Stimulated activated CD8-positive, alpha-beta memory T cell treated with anti-CD3 and anti-CD28 coated beads, Interleukin-15, amount 100 ng/mL, for 4 hours (primary cell): ENCODE measurements around the gene NCK1.
"Not testable (repeated sequence)": the region's sequence is repeated elsewhere in the genome, so short reads cannot be mapped to it uniquely, and the experiment has no call there.

Experiments
- DNase-seq, 2 donors: peaks; one replicate each; pipeline ENCODE4 v3.0.0-alpha.2; 2020; ENCODE audit warnings: low read depth in 2 of 2

Gene NCK1

DNA sequence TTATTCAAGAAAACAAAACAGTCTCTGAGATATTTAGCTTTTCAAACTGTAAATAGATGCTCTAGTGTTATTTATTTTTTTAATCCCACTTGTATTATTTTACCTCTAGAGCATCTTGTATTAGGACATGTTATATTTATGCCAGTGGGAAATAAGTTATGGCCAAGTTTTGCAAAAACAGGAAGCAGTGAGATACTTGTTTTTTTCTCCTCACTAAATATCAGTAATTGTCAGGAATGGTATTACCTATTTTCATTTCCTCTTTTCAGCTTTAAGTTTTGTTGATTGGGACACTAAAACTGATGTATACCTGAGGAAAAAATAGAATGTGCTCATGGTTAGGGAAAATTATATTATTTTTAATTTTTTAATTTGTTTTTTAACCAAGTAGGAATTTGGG, 87.1 kb downstream of the NCK1 start:
- DNase-seq: no peak

DNA sequence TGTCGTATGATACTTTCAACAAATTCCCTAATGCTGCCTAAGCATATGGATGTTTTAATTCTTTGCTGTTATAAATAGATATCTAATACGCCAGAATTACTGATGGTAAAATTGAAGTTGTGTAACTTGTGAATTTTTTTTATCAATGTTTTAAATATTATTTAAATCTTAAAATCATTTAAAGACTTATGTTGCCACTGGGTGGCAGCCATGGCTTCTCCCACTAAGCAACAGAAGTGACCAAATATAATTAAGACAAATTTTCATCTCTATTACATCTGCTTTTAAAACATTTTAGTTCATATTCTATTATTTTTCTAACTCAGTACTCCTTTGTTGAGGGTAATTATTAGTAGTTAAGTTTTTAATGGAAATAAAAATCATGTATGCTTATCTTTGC, 87.7 kb downstream of the NCK1 start:
- no peak for DNase-seq

DNA sequence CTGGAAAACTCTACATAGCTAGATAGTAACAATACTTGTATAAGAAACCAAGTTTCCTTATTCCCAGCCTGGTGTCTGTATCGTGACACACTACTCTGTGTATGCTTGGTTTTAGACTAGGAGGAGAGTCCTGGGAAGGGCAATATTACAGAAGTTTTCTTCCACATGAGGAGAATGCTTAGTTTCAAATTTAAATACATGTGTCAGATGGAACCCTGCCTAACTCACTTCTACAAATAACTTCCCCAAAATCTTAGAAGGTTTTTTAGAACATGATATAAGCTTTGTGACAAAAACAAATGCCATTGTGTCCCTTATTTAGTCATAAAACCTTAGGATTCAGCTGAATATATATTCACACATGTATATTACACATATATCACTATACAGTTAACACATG, 88.6 kb downstream of the NCK1 start:
- DNase-seq: no peak

DNA sequence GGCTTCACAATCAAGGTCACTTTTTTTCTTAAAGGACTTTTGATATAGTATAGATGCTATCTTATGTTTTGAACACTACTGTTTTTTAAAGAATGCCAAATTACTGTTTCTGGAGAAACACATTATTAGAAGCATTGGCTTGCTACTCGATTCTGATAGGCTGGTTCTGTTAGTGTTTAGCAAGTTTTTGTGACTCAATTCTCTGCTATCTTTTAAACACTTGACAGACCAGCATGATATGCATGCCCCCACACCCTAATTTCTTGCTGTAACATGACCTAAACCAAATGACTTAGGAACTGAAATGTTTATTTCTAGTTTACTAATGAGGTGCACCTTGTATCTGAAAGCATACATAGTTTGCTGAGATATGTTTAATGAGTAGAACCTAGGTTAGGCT, 90.3 kb downstream of the NCK1 start:
- no peak for DNase-seq

DNA sequence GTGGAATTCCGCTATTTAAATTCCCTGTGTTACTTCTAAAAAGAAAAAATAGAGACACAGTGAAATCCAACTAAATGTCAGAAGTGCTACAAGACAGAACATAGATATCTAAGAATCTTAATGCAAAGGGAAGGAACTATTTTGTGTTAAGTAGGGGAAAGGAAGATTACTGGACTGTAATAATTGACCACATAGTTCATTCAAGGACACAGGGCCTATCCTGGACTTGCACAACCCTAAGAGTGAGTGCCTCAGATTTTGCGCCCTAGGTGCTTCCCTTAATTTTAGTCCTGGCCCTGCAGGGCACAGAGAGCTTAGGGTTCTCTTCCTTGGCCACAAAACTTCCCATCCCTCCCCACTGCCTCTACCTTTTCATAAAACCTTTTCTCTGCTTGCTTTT, 92.2 kb downstream of the NCK1 start:
- DNase-seq: no peak

DNA sequence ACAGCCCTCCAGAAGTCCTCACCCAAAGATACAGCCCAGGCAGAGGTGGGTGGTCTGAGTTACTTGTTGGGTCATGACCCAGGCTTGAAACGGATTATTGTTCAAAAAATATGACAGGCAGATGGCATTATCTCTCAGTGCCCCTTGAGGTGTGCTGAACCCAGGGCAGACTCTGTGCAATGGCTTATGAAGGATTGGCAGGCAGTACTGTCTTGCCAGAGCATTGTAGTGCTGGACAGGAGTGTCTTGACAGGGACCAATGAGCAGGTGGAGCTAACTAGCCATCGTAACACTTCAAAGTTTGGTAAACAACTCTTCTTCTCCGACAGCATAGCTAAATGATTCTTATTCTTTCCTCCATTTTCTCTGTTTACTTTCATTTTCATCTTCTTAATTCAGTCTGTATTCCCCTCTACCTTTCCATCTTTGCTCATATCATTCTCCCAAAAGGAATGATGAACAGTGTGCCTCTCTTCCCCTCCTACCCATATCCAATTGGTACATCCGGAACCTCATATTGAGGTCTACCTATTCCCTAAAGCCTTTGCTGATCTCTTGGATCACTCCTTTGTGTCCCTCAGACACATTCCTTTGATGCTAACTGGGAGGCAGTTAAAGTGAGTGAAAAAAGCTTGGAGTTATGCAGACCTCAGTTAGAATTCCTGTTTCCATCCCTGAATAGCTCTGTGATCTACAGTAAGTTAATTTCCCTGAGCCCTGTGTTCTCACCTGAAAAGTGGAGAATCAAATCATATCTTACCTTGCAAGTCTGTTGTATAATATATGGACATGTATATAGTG, 93.2 kb downstream of the NCK1 start:
- DNase-seq: no peak

DNA sequence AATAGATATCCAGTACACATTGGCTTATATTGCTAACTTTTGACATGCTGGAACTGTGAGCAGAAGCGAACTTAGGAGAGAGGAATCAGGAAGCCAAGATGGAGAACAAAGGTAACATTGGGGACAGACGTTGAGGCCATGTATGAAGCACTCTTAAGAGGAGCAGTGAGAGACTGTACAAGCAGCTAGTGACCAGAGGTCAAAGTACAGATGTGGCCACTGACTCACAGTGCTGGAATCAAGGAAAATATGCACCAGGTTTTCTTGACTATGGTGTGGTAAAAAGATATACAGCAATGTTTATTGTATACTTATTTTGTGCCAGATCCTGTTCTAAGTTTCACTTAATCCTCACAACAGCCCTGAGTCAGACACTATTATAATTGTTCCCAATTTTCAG, 93.8 kb downstream of the NCK1 start:
- DNase-seq: no peak

DNA sequence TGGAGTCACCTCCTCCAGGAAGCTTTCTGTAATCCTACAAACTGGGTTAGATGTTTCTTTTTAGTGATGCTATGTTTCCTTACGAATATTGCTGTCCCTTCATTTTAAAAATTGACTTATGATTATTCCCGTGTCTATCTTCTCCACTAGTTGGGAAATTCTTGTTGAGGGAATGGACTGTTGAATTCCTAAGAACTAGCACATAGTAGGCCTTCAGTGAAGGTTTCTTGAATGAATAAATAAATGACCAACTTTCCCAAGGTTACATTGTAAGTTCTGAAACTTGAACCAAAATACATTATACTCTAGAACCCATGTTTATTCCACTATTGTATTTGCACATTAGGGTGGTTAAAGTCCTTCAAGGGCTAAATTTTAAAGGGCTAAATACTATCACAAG, 95.0 kb downstream of the NCK1 start:
- DNase-seq: no peak

DNA sequence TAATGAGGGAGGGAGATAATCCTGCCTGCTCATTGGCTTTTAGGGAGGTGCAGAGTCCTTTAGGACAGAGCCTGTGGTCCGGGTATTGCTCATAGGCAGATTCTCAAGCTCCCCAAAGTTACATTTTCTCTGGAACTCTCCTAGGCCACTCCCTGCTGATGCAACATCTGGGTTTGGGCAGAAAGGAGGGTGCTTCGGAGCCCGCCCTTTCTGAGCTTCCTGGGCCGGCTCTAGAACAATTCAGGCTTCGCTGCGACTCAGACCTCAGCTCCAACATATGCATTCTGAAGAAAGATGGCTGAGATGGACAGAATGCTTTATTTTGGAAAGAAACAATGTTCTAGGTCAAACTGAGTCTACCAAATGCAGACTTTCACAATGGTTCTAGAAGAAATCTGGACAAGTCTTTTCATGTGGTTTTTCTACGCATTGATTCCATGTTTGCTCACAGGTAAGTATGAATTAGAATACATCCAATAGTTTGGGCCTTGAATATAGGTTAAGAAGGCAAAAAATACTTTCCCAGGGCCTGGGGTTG, 95.8 kb downstream of the NCK1 start, which contains the start of gene IL20RB:
IL20RB (plus strand) TSS at position 233 of the 538 bp plus-strand sequence; CDS start at position 364, 131 bp downstream.
- no peak for DNase-seq

DNA sequence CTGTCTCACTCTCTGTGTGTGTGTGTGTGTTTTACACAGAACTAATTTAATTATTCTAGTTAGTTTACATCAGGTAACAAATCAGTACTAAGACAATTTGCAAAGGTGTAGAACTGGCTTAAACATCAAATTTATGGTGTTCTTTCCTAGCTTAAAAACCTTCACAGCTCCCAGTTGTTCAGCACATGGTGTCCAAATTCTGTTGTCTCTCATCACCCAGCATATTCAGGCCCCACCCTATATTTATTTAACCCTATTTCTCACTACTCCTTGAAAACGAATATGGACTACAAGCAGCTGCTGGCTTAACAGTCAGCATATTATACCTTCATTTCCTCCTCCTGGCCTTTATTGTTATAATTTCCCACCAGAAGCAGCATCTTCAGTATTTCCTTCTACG, 96.9 kb downstream of the NCK1 start:
- no peak for DNase-seq

DNA sequence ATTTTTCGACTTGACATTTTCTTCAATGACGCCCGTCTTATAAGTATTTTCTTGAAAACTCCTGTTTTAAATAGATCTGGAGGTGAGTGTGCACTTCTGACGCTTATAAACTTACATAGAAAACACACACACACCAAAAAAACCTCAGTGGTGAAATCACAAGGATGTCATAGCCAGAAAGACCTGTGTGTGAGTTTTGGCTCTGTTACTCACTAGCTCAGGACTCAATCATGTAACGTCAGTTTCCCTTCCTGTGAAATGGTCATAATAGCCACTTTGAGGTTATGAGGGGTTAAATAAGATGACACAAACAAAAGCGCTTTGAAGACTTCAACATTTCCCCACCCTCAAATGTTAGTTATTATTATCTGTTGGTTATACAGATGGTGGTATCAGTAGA, 97.6 kb downstream of the NCK1 start:
- DNase-seq: no peak

DNA sequence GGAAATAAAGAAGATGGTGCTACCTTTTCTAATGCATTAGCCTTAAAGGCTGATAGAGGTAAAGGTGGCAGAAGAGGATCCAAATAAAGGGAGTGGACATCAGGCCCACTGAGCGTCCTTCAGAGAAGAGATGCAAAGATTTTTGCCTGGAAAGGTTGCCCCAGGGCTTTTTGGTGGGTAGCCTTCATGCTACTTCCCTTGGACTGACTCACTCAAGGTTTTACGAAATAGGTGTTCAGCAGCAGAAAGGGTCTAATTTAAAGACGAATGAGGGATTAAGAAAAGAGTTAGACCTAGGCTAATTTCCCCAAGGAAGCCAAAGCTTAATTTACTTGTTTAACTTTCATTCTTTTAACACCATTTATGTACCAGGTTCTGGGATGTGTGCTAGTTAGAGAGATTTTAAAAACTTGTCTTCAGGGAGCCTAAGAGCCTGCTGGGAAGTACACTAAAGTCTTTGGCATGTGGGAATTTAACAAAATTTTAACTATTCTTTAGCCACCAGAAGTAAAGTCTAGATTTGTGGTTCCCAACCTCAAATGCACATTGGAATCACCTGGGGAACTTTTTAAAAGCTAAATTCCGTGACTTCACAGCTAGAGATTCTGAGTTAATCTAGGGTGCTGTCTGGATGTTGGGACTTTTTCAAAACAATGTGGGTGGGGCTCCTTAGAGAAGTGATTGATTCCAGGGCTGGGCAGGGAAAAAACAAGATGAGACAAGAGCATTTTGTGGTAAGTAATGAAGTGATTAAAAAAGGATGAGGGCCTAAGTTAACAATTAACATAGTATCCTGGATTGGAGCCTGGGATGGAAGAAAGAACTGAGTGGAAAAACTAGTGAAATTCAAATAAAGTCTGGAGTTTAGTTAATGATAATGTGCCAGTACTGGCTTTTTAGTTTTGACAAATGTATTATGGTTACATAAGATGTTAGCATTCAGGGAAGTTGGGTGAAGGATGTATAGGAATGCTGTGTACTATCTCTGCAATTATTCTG, 99.1 kb downstream of the NCK1 start:
- no peak for DNase-seq

DNA sequence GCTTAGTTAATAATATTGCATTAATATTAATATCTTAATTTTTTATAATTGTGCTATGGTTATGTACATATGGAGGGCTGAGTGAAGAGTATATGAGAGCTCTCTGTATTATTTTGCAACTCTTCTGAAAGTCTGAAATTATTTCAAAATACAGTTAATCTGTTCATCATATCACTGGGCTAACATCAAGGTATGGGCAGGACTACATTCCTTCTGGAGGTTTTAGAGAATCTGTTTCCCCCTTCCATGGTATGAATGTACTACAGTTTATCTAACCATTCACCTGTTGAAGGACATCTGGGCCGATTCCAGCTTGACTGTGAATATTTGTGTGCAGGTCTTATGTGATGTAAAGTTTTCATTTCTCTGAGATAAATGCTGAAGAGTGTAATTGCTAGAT, 100.9 kb downstream of the NCK1 start:
- no peak for DNase-seq

DNA sequence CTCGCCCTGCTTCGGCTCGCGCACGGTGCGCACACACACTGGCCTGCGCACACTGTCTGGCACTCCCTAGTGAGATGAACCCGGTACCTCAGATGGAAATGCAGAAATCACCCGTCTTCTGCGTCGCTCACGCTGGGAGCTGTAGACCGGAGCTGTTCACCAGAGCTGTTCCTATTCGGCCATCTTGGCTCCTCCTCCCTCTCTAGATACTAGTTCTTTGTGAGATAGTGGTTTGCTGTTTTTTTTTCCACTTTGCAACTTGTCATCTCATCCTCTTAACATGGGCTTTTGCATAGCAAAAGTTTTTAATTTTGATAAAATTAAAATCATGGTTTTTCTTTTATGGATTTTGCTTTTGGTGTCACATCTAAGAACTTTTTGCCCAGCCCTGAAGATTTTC, 107.5 kb downstream of the NCK1 start:
- not testable (repeated sequence) for DNase-seq

DNA sequence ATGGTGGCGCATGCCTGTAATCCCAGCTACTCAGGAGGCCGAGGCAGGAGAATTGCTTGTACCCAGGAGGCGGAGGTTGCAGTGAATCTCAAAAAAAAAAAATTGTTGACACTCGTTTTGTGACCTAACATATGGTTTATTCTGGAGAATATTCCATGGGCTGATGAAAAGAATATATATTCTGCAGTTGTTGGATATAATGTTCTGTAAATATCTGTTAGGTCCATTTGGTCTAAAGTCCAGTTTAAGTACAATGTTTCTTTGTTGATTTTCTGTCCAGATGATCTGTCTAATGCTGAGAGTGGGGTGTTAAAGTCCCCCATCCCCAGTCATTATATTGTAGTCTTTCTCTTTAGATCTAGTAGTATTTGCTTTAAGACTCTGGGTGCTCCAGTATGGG, 111.3 kb downstream of the NCK1 start:
- DNase-seq: no peak

DNA sequence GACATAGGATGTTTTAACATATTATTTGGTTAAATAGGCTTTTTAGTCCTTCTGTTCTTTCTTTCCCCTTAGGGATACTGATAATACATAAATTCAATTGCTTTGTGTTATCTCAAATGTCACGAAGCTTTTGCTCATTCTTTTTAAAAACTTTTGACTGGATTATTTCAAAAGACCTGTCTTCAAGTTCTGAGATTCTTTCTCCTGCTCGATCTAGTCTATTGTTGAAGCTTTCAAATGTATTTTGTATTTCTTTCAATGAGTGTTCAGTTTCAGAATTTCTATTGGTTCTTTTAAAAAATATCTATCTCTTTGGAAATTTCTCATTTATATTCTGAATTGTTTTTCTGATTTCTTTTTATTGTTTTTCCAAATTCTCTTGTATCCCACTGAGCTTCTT, 112.7 kb downstream of the NCK1 start:
- DNase-seq: no peak

DNA sequence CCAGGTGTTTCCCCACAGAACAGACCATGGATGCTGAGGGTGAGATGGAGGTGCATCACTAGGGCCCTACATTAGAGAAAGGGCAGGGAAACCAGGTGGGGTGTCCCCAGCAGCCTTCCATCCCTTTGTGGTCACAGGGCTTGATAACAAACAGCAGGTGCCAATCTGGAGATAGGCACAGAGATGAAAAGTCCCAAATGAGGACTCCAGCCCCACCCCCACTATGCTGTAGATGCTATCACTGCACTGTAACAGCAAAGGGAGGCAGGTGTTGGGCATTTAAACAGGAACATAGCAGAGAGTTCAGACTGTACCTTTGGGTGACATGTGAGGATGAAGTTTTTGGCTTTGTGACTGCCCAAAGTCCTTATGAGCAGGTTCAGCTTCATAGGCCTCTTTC, 117.2 kb downstream of the NCK1 start:
- DNase-seq: no peak

DNA sequence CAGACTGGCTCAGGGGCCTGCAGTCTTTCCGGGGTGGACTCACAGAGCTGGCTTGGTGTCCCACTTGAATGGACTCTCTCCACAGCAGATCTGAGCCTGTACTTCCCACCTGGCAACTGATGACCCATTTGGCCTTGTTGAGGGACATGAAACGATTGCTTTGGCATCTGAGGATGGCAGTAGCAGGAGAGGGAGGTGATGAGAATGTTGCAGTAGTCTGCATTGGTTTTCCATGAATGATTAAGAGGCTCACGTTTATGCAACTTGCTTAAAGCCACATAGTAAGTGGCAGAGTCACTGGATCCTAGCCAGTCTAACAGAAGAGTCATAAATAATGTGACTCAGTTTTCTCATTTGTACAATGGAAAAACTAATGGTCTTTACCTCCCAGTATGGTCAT, 117.7 kb downstream of the NCK1 start:
- no peak for DNase-seq

DNA sequence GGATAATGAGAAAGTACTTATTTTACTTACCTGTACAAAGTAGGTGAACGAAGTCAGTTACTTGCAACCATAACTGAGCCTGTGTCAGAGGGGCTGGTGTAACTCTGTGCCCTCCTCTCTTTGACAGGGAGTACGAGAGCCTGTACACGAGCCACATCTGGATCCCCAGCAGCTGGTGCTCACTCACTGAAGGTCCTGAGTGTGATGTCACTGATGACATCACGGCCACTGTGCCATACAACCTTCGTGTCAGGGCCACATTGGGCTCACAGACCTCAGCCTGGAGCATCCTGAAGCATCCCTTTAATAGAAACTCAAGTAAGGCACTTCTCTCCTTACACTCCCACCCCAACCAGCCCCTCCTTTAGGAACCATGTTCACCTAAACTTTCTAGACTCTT, 120.0 kb downstream of the NCK1 start:
- DNase-seq: no peak

DNA sequence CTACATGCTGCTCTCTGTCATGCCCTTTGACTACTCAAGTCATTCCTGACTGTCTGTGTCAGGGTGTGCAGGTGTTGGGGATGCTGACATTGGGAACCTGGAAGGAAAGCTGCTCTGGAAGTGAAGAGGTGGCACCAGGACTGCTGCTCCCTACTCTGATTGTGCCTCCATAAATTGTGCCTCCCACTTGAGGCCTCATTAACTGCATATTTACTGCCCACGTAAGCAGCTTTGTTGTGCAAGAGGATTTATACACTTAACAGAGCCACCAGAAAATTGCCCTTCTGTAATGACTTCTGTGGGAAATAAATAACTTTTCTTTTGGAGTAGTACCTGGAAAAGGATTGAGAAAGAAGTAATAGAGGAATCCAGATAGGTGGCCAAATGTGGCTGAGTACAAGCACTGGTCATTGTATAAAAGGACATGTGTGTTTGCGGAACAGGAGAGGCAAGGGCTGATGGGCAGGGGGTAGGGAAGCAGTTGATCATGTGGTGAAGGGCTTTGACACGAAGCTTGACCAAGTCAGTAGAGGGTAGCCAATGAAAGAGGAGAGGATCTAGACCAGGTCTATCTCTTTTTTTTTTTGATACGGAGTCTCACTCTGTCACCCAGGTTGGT, 120.6 kb downstream of the NCK1 start:
- DNase-seq: no peak

DNA sequence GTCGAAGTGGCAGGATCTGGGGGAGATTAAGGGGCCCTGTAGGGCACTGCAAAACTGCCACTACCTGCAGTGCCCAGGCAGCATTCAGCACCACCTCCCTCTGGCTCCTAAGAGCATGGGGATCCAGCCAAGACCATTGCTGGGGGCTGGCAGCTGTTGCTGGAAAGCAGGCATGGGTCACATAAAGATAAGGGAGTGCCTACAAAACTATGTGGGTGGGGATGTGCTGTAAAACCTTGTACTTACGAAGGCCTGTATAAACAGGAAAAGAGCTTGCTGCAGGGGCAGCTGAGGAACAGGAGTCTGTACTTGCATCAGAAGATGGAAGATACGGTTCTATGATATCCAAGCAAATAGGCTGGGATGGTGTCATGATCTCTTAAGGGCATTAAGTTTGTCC, 122.8 kb downstream of the NCK1 start:
- DNase-seq: no peak

DNA sequence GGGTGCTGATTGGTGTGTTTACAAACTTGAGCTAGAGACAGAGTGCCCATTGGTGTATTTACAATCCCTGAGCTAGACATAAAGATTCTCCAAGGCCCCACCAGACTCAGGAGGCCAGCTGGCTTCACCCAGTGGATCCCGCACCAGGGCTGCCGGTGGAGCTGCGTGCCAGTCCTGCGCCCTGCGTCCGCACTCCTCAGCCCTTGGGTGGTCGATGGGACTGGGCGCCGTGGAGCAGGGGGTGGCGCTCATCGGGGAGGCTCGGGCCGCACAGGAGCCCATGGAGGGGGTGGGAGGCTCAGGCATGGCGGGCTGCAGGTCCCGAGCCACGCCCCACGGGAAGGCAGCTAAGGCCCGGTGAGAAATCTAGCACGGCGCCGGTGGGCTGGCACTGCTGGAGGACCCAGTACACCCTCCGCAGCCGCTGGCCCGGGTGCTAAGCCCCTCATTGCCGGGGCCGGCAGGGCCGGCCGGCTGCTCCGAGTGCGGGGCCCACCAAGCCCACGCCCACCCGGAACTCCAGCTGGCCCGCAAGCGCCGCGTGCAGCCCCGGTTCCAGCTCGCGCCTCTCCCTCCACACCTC, 125.5 kb downstream of the NCK1 start:
- DNase-seq: not testable (repeated sequence)
